Breast epithelium (tissue), 4 donors: Measurements from ENCODE around the gene INHA. TPM values are rescaled to one million over a fixed set of nuclear protein-coding genes. Genes with fewer than 3 reads are reported as not detected.
A peak's percentile ranks its signal among the peaks of the same experiment; 100 is the strongest.

Experiments used
- DNase-seq, 2 donors: peaks; one replicate each; pipeline ENCODE4 v3.0.0-alpha.2; 2019; ENCODE audit warnings: low spot score in 2 of 2
- H3K27ac ChIP-seq, 2 donors: fragments of 200-600 bp; sonication (generic) in 1 of 2; one replicate each; pipeline ENCODE4 v1.5.1; 2016 to 2019; ENCODE audit warnings: mild to moderate bottlenecking in 1 of 2
- H3K27me3 ChIP-seq, 2 donors: fragments of 200-600 bp; sonication (generic) in 1 of 2; one replicate each; pipeline versions ENCODE4 v1.5.1 to v1.6.0; 2017 to 2019; ENCODE audit warnings: control low read depth in 1 of 2, mild to moderate bottlenecking in 1 of 2
- H3K36me3 ChIP-seq: fragments of 200-600 bp; one replicate; pipeline ENCODE4 v1.5.1; 2019
- H3K4me1 ChIP-seq, 2 donors: fragments of 200-600 bp; sonication (generic); one replicate each; pipeline ENCODE4 v1.5.1; 2016 to 2019; ENCODE audit warnings: control low read depth in 1 of 2
- H3K4me3 ChIP-seq, 3 donors: fragments of 200-600 bp; sonication (generic); 1 replicate in 2 of 3; 2 replicates in 1 of 3; pipeline ENCODE4 v1.5.1; 2016 to 2019; ENCODE audit warnings: mild to moderate bottlenecking in 3 of 3, moderate library complexity in 2 of 3
- H3K9me3 ChIP-seq, 2 donors: fragments of 200-600 bp; sonication (generic) in 1 of 2; one replicate each; pipeline ENCODE4 v1.5.1; 2016 to 2019; ENCODE audit warnings: control low read depth in 1 of 2
- CTCF ChIP-seq, 3 donors: fragments of 450-650 bp; IDR thresholded peaks; one replicate each; pipeline ENCODE4 v1.5.1; 2016 to 2017; ENCODE audit warnings: antibody characterized with exemption in 3 of 3, mild to moderate bottlenecking in 3 of 3, moderate library complexity in 3 of 3
- POLR2A ChIP-seq: fragments of 450-650 bp; IDR thresholded peaks from one replicate; pipeline ENCODE4 v1.6.1; 2016; ENCODE audit warnings: antibody characterized with exemption, mild to moderate bottlenecking, moderate library complexity
- POLR2AphosphoS5 ChIP-seq, 3 donors: sonication (generic); formaldehyde crosslinking; IDR thresholded peaks; one replicate each; pipeline ENCODE4 v1.6.1; 2017; ENCODE audit warnings: antibody characterized with exemption in 3 of 3
- intact Hi-C: fragments of 100-400 bp; cut with DNase I; formaldehyde crosslinking; loops from one replicate; pipeline ENCODE4 v1.15.1; 2023; ENCODE audit warnings: low total_unique reads
- total RNA-seq, 3 donors: library from RNA; depleted of rRNA; stranded (reverse); fragments of >200 nt; gene quantifications; one replicate each; pipeline ENCODE4 v1.1.0, GENCODE V29; 2016

Gene INHA
- total RNA-seq, 3 donors from 2014 or later = 0.64 to 0.73 TPM; not detected in 1

DNA sequence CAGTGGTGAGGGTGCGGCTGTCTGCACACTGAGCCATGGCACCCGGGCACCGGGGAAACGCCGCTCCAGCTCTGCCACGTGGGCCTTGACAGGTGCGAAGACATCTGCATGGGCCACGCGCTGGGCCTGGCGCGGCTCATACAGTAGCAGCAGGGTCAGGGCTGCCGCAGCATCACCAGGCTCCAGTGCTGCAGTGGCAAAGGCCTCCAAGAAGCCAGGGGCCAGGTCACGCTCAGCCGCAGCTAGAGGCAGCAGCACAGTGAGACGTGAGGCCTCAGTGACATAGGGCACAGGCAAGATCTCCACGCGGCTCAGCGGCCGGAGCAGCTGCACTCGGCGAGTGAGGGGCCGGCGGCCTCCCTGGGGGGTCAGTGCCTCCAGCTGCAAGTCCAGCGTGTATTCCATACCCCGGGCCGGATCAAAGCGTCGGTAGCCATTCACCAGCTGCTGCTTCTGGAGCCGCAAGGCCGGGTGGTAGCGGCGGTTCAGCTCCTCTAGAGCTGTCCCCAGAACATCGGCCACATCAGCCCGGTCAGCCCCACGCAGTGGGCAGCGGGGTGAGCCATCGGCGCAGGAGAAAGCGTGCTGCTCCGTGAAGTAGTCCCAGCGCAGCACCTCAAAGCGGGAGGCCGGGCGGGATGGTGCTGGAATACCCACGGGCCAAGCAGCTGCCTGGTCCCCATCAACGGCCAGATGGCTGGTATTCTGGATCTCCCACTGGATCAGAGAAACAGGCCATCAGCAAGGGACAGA is 32.0 kb upstream of the INHA start:
- TF ChIP-seq POLR2AphosphoS5 (IDR thresholded peaks at IDR 0.05) (no peak), POLR2A (no peak), CTCF (IDR thresholded peaks at IDR 0.05) (no peak)
- peaks cover 3 to 8% of the 10 kb centered on the region in 2 donors for H3K4me1 ChIP-seq
- intact Hi-C loops = loop anchor here (5.0 kb wide), 1 partner anchor 57 kb away; the partner anchor contains the start of gene STK11IP
- no peak overlapping the region for H3K27ac ChIP-seq
- no peak for DNase-seq
- H3K27me3 ChIP-seq = no peaks in the 10 kb centered on the region
- H3K9me3 ChIP-seq = no peaks in the 10 kb centered on the region
- H3K36me3 ChIP-seq = no peaks in the 10 kb centered on the region
- no peak overlapping the region for H3K4me3 ChIP-seq

GRCh38 chr2:219540784-219541504 is 31.2 kb upstream of the INHA start:
- intact Hi-C loops = loop anchor here (5.0 kb wide), 1 partner anchor 56 kb away; the partner anchor contains the start of gene STK11IP
- Histone ChIP-seq H3K27ac (no peak overlapping the region), H3K4me1 (peaks cover 3 to 8% of the 10 kb centered on the region in 2 donors)

GRCh38 chr2:219541611-219542180 is 30.4 kb upstream of the INHA start:
- peaks cover 3 to 8% of the 10 kb centered on the region in 2 donors for H3K4me1 ChIP-seq
- peak overlapping the region in 2 of 3 donors; percentile 34 to 85 for H3K4me3 ChIP-seq
- H3K27me3 ChIP-seq = no peaks in the 10 kb centered on the region
- intact Hi-C loops = loop anchor here (5.0 kb wide), 1 partner anchor 56 kb away; the partner anchor contains the start of gene STK11IP
- no peaks in the 10 kb centered on the region for H3K9me3 ChIP-seq
- H3K36me3 ChIP-seq = no peaks in the 10 kb centered on the region
- peak overlapping the region; percentile 7 to 33 for H3K27ac ChIP-seq
- TF ChIP-seq POLR2A (no peak), POLR2AphosphoS5 (IDR thresholded peaks at IDR 0.05) (peak in 1 of 3 donors; percentile 16), CTCF (IDR thresholded peaks at IDR 0.05) (peak; percentile 94 to 98 (median 98))
- peak; percentile 84 to 88 for DNase-seq

More at GRCh38 chr2:219540784-219541504, 31.2 kb upstream of the INHA start:
- no peak for DNase-seq
- TF ChIP-seq POLR2A (no peak), CTCF (IDR thresholded peaks at IDR 0.05) (no peak), POLR2AphosphoS5 (IDR thresholded peaks at IDR 0.05) (no peak)
- Histone ChIP-seq H3K4me3 (no peak overlapping the region), H3K27me3 (no peaks in the 10 kb centered on the region), H3K36me3 (no peaks in the 10 kb centered on the region), H3K9me3 (no peaks in the 10 kb centered on the region)

DNA sequence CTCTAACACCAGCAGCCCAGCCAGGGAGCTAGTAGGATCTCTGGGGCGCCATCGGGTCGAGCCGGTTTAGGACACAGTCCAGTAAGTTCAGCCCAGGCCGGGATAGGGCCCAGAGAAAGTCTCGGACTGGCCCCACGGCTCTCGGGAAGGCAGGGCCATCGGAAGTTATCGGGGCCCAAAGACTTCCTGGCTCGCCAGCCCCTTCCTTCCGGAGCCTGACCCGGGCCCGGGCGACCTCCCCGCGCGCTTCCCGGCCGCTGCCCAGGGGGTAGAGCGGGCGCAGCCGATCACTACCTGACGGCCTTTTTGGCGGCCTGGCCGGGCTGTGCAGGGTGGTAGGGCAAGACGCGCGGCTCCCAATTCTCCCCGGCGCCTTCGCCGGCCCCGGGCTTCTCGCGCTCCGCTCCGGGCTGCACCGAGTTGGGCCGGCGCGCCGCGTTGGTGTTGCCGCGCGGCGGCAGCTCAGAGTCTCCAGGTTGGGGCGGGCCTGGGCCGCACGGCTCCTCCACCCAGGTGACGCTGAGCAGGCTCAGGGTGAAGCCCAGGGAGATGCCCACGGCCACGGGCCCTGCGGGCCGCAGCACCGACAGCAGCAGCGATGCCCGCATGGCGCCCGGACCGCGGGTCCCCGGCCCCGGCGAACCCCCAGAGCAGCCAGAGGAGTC is 29.0 kb upstream of the INHA start:
- no peaks in the 10 kb centered on the region for H3K9me3 ChIP-seq
- no peak for TF ChIP-seq CTCF (IDR thresholded peaks at IDR 0.05)
- TF ChIP-seq POLR2A = no peak
- TF ChIP-seq POLR2AphosphoS5 (IDR thresholded peaks at IDR 0.05) = no peak
- no peaks in the 10 kb centered on the region for H3K36me3 ChIP-seq
- peak overlapping the region; percentile 90 to 91 for H3K27ac ChIP-seq
- H3K4me3 ChIP-seq = peak overlapping the region; percentile 62 to 85 (median 78)
- intact Hi-C loops = loop anchor here (5.0 kb wide), 1 partner anchor 54 kb away; the partner anchor contains the start of gene STK11IP
- no peak for DNase-seq
- no peaks in the 10 kb centered on the region for H3K27me3 ChIP-seq
- H3K4me1 ChIP-seq = peaks cover 0 to 8% of the 10 kb centered on the region in 2 donors
